K562 (cell line): Measurements from ENCODE around the gene PDE11A.

Experiments used
- POLR2AphosphoS5 ChIP-seq: IDR thresholded peaks from 2 replicates; pipeline ENCODE4 v1.6.1; 2011; ENCODE audit warnings: mild to moderate bottlenecking, low read depth, low read length, moderate library complexity; ENCODE audit not compliant: control insufficient read depth, insufficient read depth
- RB1 ChIP-seq: fragments of 450-650 bp; IDR thresholded peaks from 2 replicates; pipeline ENCODE4 v1.6.1; 2017; ENCODE audit warnings: low read depth, mild to moderate bottlenecking
- ZNF668 ChIP-seq: fragments of 250-450 bp; sonication (Bioruptor Pico); IDR thresholded peaks from 2 replicates; pipeline ENCODE4 v1.8.0; 2022; ENCODE audit warnings: mild to moderate bottlenecking, inconsistent platforms
- TF ChIP-seq, protein P1 (sequence below): fragments of 450-650 bp; IDR thresholded peaks from 2 replicates; pipeline ENCODE4 v1.6.1; 2016
- TF ChIP-seq, protein P2 (sequence below), 3 experiments: IDR thresholded peaks in 2 of 3; conservative IDR thresholded peaks in 1 of 3; 2 replicates each; pipeline ENCODE4 v1.5.1; 2011 to 2012; ENCODE audit warnings: low read length in 3 of 3, mild to moderate bottlenecking in 3 of 3, control low read depth in 2 of 3, improper control_type of control experiment in 1 of 3, inconsistent platforms in 1 of 3, low read depth in 1 of 3, mixed read lengths in 1 of 3, moderate library complexity in 1 of 3; ENCODE audit not compliant: insufficient read depth in 2 of 3
- TF ChIP-seq, protein P3 (sequence below): sonication (generic); formaldehyde crosslinking; IDR thresholded peaks from 2 replicates; pipeline ENCODE4 v1.8.0; 2022; ENCODE audit warnings: mild to moderate bottlenecking, missing genetic modification reagents

GRCh38 chr2:177691177-177691576 lies 381.4 kb downstream of the PDE11A start:
- no peak for TF ChIP-seq POLR2AphosphoS5
- TF ChIP-seq RB1, result no peak
- TF ChIP-seq, protein P1, sequence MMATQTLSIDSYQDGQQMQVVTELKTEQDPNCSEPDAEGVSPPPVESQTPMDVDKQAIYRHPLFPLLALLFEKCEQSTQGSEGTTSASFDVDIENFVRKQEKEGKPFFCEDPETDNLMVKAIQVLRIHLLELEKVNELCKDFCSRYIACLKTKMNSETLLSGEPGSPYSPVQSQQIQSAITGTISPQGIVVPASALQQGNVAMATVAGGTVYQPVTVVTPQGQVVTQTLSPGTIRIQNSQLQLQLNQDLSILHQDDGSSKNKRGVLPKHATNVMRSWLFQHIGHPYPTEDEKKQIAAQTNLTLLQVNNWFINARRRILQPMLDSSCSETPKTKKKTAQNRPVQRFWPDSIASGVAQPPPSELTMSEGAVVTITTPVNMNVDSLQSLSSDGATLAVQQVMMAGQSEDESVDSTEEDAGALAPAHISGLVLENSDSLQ, result no peak
- TF ChIP-seq, protein P2, sequence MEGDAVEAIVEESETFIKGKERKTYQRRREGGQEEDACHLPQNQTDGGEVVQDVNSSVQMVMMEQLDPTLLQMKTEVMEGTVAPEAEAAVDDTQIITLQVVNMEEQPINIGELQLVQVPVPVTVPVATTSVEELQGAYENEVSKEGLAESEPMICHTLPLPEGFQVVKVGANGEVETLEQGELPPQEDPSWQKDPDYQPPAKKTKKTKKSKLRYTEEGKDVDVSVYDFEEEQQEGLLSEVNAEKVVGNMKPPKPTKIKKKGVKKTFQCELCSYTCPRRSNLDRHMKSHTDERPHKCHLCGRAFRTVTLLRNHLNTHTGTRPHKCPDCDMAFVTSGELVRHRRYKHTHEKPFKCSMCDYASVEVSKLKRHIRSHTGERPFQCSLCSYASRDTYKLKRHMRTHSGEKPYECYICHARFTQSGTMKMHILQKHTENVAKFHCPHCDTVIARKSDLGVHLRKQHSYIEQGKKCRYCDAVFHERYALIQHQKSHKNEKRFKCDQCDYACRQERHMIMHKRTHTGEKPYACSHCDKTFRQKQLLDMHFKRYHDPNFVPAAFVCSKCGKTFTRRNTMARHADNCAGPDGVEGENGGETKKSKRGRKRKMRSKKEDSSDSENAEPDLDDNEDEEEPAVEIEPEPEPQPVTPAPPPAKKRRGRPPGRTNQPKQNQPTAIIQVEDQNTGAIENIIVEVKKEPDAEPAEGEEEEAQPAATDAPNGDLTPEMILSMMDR (IDR thresholded peaks at IDR 0.05 in 2 of 3, conservative IDR thresholded peaks at IDR 0.05 in 1 of 3; ENCODE audit: insufficient read depth in 2 of 3, low read depth in 1 of 3, low read length in 3 of 3), result no peak; a peak in 1 of 6 replicates
- TF ChIP-seq ZNF668 (CRISPR knock-in tag), result no peak
- TF ChIP-seq, protein P3, sequence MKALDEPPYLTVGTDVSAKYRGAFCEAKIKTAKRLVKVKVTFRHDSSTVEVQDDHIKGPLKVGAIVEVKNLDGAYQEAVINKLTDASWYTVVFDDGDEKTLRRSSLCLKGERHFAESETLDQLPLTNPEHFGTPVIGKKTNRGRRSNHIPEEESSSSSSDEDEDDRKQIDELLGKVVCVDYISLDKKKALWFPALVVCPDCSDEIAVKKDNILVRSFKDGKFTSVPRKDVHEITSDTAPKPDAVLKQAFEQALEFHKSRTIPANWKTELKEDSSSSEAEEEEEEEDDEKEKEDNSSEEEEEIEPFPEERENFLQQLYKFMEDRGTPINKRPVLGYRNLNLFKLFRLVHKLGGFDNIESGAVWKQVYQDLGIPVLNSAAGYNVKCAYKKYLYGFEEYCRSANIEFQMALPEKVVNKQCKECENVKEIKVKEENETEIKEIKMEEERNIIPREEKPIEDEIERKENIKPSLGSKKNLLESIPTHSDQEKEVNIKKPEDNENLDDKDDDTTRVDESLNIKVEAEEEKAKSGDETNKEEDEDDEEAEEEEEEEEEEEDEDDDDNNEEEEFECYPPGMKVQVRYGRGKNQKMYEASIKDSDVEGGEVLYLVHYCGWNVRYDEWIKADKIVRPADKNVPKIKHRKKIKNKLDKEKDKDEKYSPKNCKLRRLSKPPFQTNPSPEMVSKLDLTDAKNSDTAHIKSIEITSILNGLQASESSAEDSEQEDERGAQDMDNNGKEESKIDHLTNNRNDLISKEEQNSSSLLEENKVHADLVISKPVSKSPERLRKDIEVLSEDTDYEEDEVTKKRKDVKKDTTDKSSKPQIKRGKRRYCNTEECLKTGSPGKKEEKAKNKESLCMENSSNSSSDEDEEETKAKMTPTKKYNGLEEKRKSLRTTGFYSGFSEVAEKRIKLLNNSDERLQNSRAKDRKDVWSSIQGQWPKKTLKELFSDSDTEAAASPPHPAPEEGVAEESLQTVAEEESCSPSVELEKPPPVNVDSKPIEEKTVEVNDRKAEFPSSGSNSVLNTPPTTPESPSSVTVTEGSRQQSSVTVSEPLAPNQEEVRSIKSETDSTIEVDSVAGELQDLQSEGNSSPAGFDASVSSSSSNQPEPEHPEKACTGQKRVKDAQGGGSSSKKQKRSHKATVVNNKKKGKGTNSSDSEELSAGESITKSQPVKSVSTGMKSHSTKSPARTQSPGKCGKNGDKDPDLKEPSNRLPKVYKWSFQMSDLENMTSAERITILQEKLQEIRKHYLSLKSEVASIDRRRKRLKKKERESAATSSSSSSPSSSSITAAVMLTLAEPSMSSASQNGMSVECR (CRISPR knock-in tag), result no peak
